GM12872 (cell line): ENCODE measurements around the gene GLP2R.

Source experiments
- CTCF ChIP-seq: IDR thresholded peaks from 3 replicates; pipeline ENCODE4 v1.5.1; 2011; ENCODE audit warnings: low read depth, mild to moderate bottlenecking, low read length, moderate library complexity; ENCODE audit not compliant: insufficient read depth

Gene GLP2R

GRCh38 chr17:9825641-9826150 lies at the start of gene GLP2R:
Gene GLP2R, plus strand, starts transcription at chr17:9825924. Its CDS starts 140 bp downstream, at chr17:9826064.
- no peak for TF ChIP-seq CTCF

- no peak for TF ChIP-seq CTCF
Measured at GRCh38 chr17:9776911-9777310, 48.8 kb upstream of the GLP2R start.

GRCh38 chr17:9780552-9780951 lies 45.2 kb upstream of the GLP2R start:
- no peak for TF ChIP-seq CTCF

GRCh38 chr17:9783050-9783449 lies 42.7 kb upstream of the GLP2R start:
- no peak for TF ChIP-seq CTCF

- no peak for TF ChIP-seq CTCF
Measured at GRCh38 chr17:9784544-9784943, 41.2 kb upstream of the GLP2R start.

- TF ChIP-seq CTCF, result no peak
Measured at GRCh38 chr17:9788601-9789000, 37.1 kb upstream of the GLP2R start.

GRCh38 chr17:9790316-9790715 lies 35.4 kb upstream of the GLP2R start:
- TF ChIP-seq CTCF, result no peak
